Upper lobe of left lung (tissue), 4 donors: ENCODE results near the gene CLCN6.

ENCODE experiments used
- CTCF ChIP-seq, 6 experiments: fragments of 450-650 bp in 4 of 6; fragments of 200-600 bp in 2 of 6; sonication (generic) in 2 of 6; IDR thresholded peaks; one replicate each; pipeline ENCODE4 v1.5.1; 2016 to 2019; ENCODE audit warnings: antibody characterized with exemption in 6 of 6
- EP300 ChIP-seq, 4 donors: sonication (generic); formaldehyde crosslinking; IDR thresholded peaks; one replicate each; pipeline ENCODE4 v1.5.1; 2017; ENCODE audit warnings: antibody characterized with exemption in 4 of 4, control low read depth in 2 of 4
- POLR2A ChIP-seq, 4 donors: fragments of 450-650 bp; IDR thresholded peaks; one replicate each; pipeline ENCODE4 v1.5.1; 2016 to 2017; ENCODE audit warnings: antibody characterized with exemption in 4 of 4, mild to moderate bottlenecking in 2 of 4
- POLR2AphosphoS5 ChIP-seq, 2 donors: sonication (generic); formaldehyde crosslinking; IDR thresholded peaks; one replicate each; pipeline ENCODE4 v1.5.1; 2017; ENCODE audit warnings: antibody characterized with exemption in 2 of 2

DNA sequence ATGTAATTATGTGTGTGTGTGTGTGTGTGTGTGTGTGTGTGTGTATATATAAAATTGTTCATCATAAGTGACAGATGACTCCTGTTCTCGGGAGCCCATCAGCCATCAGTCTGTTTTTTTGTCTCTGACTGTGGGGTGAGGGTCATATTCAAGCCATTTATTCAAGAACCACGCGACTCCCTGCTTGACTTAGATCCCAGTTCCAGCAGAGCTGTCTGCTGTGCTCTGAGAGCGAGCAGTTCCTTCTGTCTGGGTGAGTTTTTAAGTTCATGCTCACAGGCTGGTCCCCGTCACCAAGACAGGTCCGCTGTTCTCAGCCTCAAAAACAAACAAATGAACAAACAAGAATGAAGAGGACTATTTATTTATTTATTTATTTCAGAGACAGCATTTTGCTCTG, 71.1 kb downstream of the CLCN6 start:
- no peak for TF ChIP-seq CTCF (IDR thresholded peaks at IDR 0.05)
- TF ChIP-seq EP300 (IDR thresholded peaks at IDR 0.05) = no peak
- no peak for TF ChIP-seq POLR2A (IDR thresholded peaks at IDR 0.05)
- no peak for TF ChIP-seq POLR2AphosphoS5 (IDR thresholded peaks at IDR 0.05)
